ENCODE measurements around the gene MSL1.
"Not testable (repeated sequence)": the region's sequence is repeated elsewhere in the genome, so short reads cannot be mapped to it uniquely, and the experiment has no call there.

Gene MSL1

GRCh38 chr17:40130352-40131042, 8.7 kb downstream of the MSL1 start:
- DNase-seq: no peak

DNA sequence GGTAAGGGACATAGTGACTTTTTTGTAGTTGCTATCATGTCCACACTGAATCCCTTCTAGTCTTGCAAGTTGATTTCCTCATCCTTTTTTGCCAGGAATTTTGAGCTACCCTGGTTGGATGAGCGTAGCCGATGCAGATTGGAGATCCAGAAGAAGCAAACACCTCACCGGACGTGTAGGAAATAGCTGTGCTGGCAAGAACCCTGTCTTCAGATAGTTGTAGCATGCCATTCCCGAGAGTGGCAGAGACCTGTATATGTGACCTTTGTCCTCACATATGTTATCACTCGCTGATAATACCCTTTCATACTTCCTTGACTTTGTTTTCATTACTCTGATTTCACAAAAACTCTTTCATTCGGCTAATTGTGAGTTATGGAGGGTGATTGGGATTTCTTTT, 12.4 kb downstream of the MSL1 start:
- DNase-seq: no peak

GRCh38 chr17:40135817-40136216, 14.0 kb downstream of the MSL1 start:
- DNase-seq: no peak

DNA sequence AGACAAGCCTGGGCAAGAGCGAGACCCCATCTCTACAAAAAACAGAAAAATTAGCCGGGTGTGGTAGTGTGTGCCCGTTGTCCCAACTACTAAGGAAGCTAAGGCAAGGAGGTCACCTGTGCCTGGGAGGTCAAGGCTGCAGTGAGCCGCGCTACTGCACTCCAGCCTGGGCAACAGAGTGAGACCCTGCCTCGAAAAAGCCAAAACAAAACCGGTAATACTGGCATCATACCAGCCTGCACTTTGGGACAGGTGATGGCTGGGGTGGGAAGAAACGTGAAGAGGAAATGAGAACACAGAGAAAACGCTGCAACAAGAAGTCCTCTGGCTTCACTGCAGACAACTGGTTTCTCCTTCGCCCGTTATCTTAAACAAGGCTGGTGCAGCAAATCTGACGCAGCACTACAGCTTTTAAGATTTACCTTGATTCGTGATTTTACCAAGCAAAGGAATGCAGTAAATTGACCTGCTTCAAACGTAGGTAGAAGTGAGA, 17.8 kb downstream of the MSL1 start:
- peak; percentile 59 for DNase-seq

DNA sequence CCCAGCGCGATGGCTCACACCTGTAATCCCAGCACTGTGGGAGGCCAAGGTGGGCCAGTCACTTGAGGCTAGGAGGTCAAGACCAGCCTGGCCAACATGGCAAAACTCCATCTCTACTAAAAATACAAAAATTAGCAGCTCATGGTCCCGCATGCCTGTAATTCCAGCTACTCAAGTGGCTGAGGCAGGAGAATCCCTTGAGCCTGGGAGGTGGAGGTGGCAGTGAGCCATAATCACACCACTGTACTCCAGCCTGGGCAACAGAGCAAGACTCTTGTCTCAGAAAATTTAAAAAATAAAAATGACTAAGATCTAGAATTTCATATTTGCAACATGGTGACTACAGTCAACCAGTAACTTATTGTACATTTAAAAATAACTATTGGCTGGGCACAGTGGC, 21.4 kb downstream of the MSL1 start:
- DNase-seq: not testable (repeated sequence)

DNA sequence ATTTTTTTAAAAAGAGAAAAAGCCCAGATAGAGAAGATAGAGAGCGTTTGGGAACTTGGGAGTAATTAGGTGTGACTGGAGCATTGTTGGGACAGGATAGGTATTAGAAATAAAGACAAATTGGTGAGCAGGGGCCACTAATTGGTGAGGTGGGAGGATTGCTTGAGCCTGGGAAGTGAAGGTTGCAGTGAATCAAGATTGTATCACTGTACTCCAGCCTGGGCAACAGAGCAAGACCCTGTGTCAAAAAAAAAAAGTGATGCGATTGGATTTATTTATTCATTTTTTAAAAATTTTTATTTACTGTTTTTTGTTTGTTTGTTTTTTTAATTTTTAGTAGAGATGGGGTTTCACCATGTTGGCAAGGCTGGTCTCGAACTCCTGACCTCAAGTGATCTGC, 23.7 kb downstream of the MSL1 start:
- DNase-seq: no peak

DNA sequence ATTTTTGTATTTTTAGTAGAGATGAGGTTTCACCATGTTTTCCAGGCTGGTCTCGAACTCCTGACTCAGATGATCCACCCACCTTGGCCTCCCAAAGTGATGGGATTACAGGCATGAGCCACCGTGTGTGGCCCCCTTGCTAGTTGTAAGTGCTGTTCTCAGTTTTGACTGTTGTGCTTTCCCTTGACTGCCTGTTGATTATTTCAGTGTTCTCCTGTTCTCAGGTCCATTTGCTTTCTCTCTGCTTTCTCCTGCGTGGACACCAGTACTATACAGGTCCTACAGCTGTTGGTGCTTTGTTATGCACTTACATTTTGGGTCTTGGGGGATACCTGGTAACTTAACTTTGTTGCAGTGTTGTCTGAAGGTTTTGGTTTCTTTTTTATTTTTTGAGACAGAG, 26.8 kb downstream of the MSL1 start:
- DNase-seq: no peak

DNA sequence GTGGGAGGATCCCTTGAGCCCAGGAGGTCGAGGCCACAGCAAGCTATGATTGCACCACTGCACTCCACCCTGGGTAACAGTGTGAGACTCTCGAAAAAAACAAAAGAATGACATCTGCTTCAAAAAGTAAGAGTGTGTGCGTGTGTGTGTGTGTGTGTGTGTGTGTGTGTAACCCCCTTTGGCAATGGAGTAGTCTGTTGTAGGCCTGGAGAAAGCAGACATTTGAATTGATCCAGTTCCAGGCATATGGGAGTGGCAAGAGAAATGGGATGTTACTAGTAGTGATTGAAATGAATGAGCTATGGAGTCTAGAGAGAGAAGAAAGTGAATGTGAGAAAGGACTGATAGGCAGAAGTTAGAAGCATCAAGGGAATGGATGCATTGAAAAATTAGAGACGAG, 28.5 kb downstream of the MSL1 start:
- no peak for DNase-seq

- DNase-seq: no peak
Observed at GRCh38 chr17:40151414-40151963, 29.7 kb downstream of the MSL1 start.

DNA sequence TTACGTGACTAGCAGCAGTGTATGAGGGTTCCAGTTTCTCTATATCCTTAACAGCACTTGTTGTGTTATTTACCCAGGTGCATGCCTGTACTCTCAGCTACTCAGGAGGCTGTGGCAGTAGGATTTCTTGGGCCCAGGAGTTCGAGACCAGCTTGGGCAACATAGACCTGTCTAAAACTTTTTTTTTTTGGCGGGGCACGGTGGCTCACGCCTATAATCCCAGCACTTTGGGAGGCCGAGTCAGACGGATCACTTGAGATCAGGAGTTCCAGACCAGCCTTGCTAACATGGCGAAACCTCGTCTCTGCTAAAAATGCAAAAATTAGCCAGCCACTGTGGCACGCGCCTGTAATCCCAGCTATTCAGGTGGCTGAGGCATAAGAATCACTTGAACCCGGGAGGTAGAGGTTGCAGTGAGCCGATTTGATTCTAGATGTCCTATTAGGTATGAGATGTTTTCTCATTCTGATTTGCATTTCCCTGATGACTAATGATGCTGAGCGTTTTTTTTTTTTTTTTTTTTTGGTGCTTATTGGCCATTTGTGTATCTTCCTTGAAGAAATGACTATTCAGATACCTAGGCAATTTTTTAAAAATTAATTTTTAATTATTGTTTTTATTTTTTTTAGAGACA, 31.9 kb downstream of the MSL1 start:
- DNase-seq: no peak

- no peak for DNase-seq
Observed at GRCh38 chr17:40157973-40158372, 36.2 kb downstream of the MSL1 start.

DNA sequence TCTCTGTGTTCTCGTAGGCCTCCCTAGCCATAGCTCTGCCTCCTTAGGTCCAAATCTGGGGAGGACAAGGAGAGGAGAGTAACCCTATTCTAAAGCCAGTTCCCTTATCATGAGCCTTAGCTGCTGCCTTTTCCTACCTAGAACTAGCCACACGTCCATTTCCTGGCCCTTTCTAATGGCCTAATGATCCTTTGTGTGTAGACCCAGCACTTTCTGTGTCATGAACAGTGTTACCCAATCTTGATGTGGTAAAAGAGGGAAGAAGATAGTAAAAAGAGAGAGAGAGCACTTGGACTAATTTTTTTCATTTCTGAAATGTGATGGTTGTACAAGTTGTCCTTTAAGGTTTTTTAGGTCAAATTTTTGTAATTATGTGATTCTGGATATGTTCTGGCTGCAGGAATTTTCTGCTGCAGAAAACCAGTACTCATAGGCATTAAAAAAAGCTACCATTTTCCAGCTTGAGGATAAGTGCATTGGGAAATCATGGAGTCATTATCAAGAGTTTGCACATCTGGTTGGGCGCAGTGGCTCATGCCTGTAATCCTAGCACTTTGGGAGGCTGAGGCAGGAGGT, 36.8 kb downstream of the MSL1 start:
- no peak for DNase-seq

GRCh38 chr17:40159456-40159855, 37.7 kb downstream of the MSL1 start:
- DNase-seq: no peak

DNA sequence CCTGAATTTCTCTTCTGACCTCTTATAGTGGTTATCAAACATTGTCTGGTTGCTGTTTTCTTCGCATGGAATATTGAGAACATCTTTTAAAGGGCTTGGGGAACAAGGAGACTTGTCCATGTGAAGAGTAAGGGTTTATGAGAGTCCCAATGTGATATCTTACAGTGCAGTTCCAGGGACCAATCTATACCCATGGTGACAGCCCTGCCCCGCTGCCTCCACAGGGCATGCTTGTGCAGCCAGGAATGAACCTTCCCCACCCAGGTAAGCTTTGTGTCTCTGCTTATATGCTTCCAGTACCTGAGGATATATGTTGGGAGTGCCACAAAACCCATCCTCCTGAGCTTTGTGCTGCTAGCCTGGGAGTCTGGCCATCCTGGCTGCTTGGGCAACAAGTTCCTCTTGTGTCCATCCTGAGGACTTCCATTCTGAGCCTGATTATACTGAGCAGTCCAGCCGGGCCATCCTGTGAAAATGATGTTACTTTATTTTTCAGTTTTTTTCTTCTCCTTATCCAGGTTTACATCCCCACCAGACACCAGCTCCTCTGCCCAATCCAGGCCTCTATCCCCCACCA, 46.0 kb downstream of the MSL1 start:
- no peak for DNase-seq

DNA sequence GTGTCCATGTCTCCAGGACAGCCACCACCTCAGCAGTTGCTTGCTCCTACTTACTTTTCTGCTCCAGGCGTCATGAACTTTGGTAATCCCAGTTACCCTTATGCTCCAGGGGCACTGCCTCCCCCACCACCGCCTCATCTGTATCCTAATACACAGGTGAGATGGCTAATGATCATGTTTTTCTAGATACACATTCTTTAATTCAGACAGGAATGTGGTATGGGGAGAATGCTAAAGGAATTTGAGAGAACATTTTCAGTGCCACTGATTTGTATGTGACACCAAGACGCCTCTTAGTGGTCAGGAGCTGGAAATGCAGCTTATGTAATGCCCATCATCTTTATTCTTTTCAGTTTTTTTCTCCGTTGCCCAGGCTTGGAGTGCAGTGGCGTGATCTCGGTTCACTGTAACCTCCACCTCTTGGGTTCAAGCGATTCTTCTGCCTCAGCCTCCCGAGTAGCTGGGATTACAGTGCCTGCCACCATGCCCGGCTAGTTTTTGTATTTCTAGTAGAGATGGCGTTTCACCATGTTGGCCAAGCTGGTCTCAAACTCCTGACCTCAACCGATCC, 46.6 kb downstream of the MSL1 start:
- no peak for DNase-seq

GRCh38 chr17:40170325-40170724, 48.6 kb downstream of the MSL1 start:
- DNase-seq: no peak

- no peak for DNase-seq
Observed at GRCh38 chr17:40171750-40172149, 50.0 kb downstream of the MSL1 start.

- no peak for DNase-seq
Observed at GRCh38 chr17:40173091-40173777, 51.5 kb downstream of the MSL1 start.

DNA sequence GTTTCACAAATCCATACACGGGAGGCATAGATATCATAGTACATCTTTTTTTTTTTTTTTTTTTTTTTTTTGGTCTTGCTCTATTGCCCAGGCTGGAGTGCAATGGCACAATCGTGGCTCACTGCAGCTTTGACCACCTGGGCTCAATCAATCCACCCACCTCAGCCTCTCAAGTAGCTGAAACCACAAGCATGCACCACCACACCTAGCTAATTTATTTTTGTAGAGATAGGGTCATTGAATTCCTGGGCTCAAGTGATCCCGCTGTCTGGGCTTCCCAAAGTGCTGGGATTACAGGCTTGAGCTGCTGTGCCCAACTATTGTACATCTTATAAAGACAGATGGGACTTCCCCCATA, 52.0 kb downstream of the MSL1 start:
- DNase-seq: no peak

DNA sequence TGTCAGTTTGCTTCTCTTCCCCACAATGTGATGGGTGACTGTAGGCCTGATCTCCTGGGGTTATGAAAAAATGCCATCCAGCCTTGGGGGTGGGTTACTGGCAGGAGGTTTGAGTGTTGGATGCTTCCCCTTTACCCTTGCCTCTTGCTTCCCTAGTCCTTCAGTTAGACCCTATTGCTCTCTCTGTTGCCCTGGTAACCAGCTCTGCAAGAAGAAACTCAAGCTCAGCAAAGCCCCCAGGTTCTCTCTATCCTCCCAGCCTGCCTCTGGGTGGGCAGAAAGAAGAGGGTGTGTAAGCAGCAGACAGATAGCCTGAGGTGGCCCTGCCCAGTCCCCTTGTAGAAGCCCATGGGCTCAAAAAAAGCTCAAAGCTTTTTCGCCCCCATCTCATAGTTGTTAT, 52.7 kb downstream of the MSL1 start:
- DNase-seq: no peak

GRCh38 chr17:40175928-40176753, 54.4 kb downstream of the MSL1 start:
- no peak for DNase-seq

- DNase-seq: no peak
Observed at GRCh38 chr17:40176754-40177110, 55.0 kb downstream of the MSL1 start.
